Measurements from ENCODE around the gene ZNF829.
A peak's percentile ranks its signal among the peaks of the same experiment; 100 is the strongest.

The ZNF829 gene

GRCh38 chr19:36915992-36916830 lies at the start of gene ZNF829, which contains the start of gene ZNF568:
TSS of gene ZNF829 (minus strand) at chr19:36916291. CDS start at chr19:36915167, 1,124 bp downstream.
TSS of gene ZNF568 (plus strand) at chr19:36916332. CDS start at chr19:36922771, 6,439 bp downstream.
- in situ Hi-C loops (cut with HindIII; ENCODE audit: low pct_unique_long_range_greater_than_20kb, low sequenced_read_pairs) = no loop called here
- TF ChIP-seq JUND (IDR thresholded peaks at IDR 0.05; ENCODE audit: low read depth) = no peak
- peak; percentile 50 to 93 for DNase-seq (ENCODE audit: low read depth in 1 of 2, low spot score in 1 of 2)

GRCh38 chr19:36963280-36963679 lies 47.2 kb upstream of the ZNF829 start:
- in situ Hi-C loops (cut with HindIII; ENCODE audit: low pct_unique_long_range_greater_than_20kb, low sequenced_read_pairs) = no loop called here
- DNase-seq (ENCODE audit: low read depth in 1 of 2, low spot score in 1 of 2) = no peak
- no peak for TF ChIP-seq JUND (IDR thresholded peaks at IDR 0.05; ENCODE audit: low read depth)

- no peak for TF ChIP-seq JUND (IDR thresholded peaks at IDR 0.05; ENCODE audit: low read depth)
- in situ Hi-C loops (cut with HindIII; ENCODE audit: low pct_unique_long_range_greater_than_20kb, low sequenced_read_pairs) = no loop called here
- DNase-seq (ENCODE audit: low read depth in 1 of 2, low spot score in 1 of 2) = no peak
Observed at GRCh38 chr19:36962346-36962745, 46.3 kb upstream of the ZNF829 start.

GRCh38 chr19:36950335-36951119 lies 34.4 kb upstream of the ZNF829 start:
- in situ Hi-C loops (cut with HindIII; ENCODE audit: low pct_unique_long_range_greater_than_20kb, low sequenced_read_pairs) = no loop called here
- no peak for TF ChIP-seq JUND (IDR thresholded peaks at IDR 0.05; ENCODE audit: low read depth)
- DNase-seq (ENCODE audit: low read depth in 1 of 2, low spot score in 1 of 2) = no peak

GRCh38 chr19:36939153-36939552 lies 23.1 kb upstream of the ZNF829 start:
- DNase-seq (ENCODE audit: low read depth in 1 of 2, low spot score in 1 of 2) = peak in 1 of 2 experiments; percentile 13
- in situ Hi-C loops (cut with HindIII; ENCODE audit: low pct_unique_long_range_greater_than_20kb, low sequenced_read_pairs) = no loop called here
- TF ChIP-seq JUND (IDR thresholded peaks at IDR 0.05; ENCODE audit: low read depth) = no peak

- no peak for TF ChIP-seq JUND (IDR thresholded peaks at IDR 0.05; ENCODE audit: low read depth)
- DNase-seq (ENCODE audit: low read depth in 1 of 2, low spot score in 1 of 2) = no peak
- in situ Hi-C loops (cut with HindIII; ENCODE audit: low pct_unique_long_range_greater_than_20kb, low sequenced_read_pairs) = no loop called here
Observed at GRCh38 chr19:36931684-36932083, 15.6 kb upstream of the ZNF829 start.

GRCh38 chr19:36918090-36918489 lies 2.0 kb upstream of the ZNF829 start:
- no peak for DNase-seq (ENCODE audit: low read depth in 1 of 2, low spot score in 1 of 2)
- TF ChIP-seq JUND (IDR thresholded peaks at IDR 0.05; ENCODE audit: low read depth) = no peak
- in situ Hi-C loops (cut with HindIII; ENCODE audit: low pct_unique_long_range_greater_than_20kb, low sequenced_read_pairs) = no loop called here

GRCh38 chr19:36916991-36917390 lies 900 bp upstream of the ZNF829 start:
- DNase-seq (ENCODE audit: low read depth in 1 of 2, low spot score in 1 of 2) = peak in 1 of 2 experiments; percentile 6
- in situ Hi-C loops (cut with HindIII; ENCODE audit: low pct_unique_long_range_greater_than_20kb, low sequenced_read_pairs) = no loop called here
- no peak for TF ChIP-seq JUND (IDR thresholded peaks at IDR 0.05; ENCODE audit: low read depth)

- no peak for TF ChIP-seq JUND (IDR thresholded peaks at IDR 0.05; ENCODE audit: low read depth)
- in situ Hi-C loops (cut with HindIII; ENCODE audit: low pct_unique_long_range_greater_than_20kb, low sequenced_read_pairs) = no loop called here
- no peak for DNase-seq (ENCODE audit: low read depth in 1 of 2, low spot score in 1 of 2)
Observed at GRCh38 chr19:36898422-36898821, 17.7 kb downstream of the ZNF829 start.

- no peak for TF ChIP-seq JUND (IDR thresholded peaks at IDR 0.05; ENCODE audit: low read depth)
- no peak for DNase-seq (ENCODE audit: low read depth in 1 of 2, low spot score in 1 of 2)
- in situ Hi-C loops (cut with HindIII; ENCODE audit: low pct_unique_long_range_greater_than_20kb, low sequenced_read_pairs) = no loop called here
Observed at GRCh38 chr19:36894849-36895383, 21.2 kb downstream of the ZNF829 start.

- in situ Hi-C loops (cut with HindIII; ENCODE audit: low pct_unique_long_range_greater_than_20kb, low sequenced_read_pairs) = no loop called here
- no peak for DNase-seq (ENCODE audit: low read depth in 1 of 2, low spot score in 1 of 2)
- no peak for TF ChIP-seq JUND (IDR thresholded peaks at IDR 0.05; ENCODE audit: low read depth)
Observed at GRCh38 chr19:36891768-36892357, 24.2 kb downstream of the ZNF829 start.
